Fibroblast of lung (primary cell): Measurements from ENCODE around the gene BMERB1. TPM values are rescaled to one million over a fixed set of nuclear protein-coding genes. Genes with fewer than 3 reads are reported as not detected.

ENCODE experiments used
- DNase-seq, 2 donors: peaks; one replicate each; pipeline versions ENCODE4 v3.0.0 to v3.0.0-alpha.2; 2010; ENCODE audit warnings: low read depth in 2 of 2
- H2AFZ ChIP-seq: 2 replicates; pipeline ENCODE4 v1.5.1; 2012; ENCODE audit warnings: low read length, control low read depth, inconsistent platforms
- H3K27ac ChIP-seq: 2 replicates; pipeline ENCODE4 v1.5.1; 2011; ENCODE audit warnings: low read length, control low read depth; ENCODE audit not compliant: insufficient read depth
- H3K27me3 ChIP-seq: 2 replicates; pipeline ENCODE4 v1.5.1; 2011; ENCODE audit warnings: mild to moderate bottlenecking, low read length; ENCODE audit not compliant: control insufficient read depth, insufficient read depth
- H3K36me3 ChIP-seq: 2 replicates; pipeline ENCODE4 v1.5.1; 2011; ENCODE audit warnings: low read length; ENCODE audit not compliant: control insufficient read depth, insufficient read depth
- H3K4me1 ChIP-seq: 2 replicates; pipeline ENCODE4 v1.5.1; 2011; ENCODE audit warnings: low read length; ENCODE audit not compliant: control insufficient read depth, insufficient read depth; ENCODE audit errors: extremely low read depth
- H3K4me2 ChIP-seq: 2 replicates; pipeline ENCODE4 v1.5.1; 2011; ENCODE audit warnings: low read length, control low read depth; ENCODE audit not compliant: insufficient read depth; ENCODE audit errors: extremely low read depth
- H3K4me3 ChIP-seq, 4 experiments: fragments of 200-600 bp in 1 of 4; sonication (generic) in 1 of 4; replicated peaks in 1 of 4; 2 replicates each; pipeline ENCODE4 v1.5.1; 2011 to 2016; ENCODE audit warnings: low read length in 4 of 4, low read depth in 3 of 4, mild to moderate bottlenecking in 3 of 4, control low read depth in 2 of 4, inconsistent platforms in 1 of 4, mixed read lengths in 1 of 4; ENCODE audit not compliant: insufficient read depth in 1 of 4; ENCODE audit errors: control extremely low read depth in 1 of 4
- H3K79me2 ChIP-seq: 2 replicates; pipeline ENCODE4 v1.5.1; 2012; ENCODE audit warnings: mild to moderate bottlenecking, low read length, inconsistent platforms; ENCODE audit not compliant: control insufficient read depth, insufficient read depth
- H3K9ac ChIP-seq: 2 replicates; pipeline ENCODE4 v1.5.1; 2011; ENCODE audit warnings: mild to moderate bottlenecking, low read length, control low read depth; ENCODE audit not compliant: insufficient read depth
- H3K9me3 ChIP-seq: 2 replicates; pipeline ENCODE4 v1.5.1; 2012; ENCODE audit warnings: low read depth, low read length; ENCODE audit not compliant: control insufficient read depth, insufficient read depth
- H4K20me1 ChIP-seq: 2 replicates; pipeline ENCODE4 v1.5.1; 2011; ENCODE audit warnings: low read length; ENCODE audit not compliant: control insufficient read depth, insufficient read depth; ENCODE audit errors: extremely low read depth
- EZH2 ChIP-seq: IDR thresholded peaks from 2 replicates; pipeline ENCODE4 v1.5.1; 2012; ENCODE audit warnings: low read length, control low read depth, mild to moderate bottlenecking; ENCODE audit errors: missing control alignments
- polyA plus RNA-seq, 2 donors: library from polyadenylated mRNA; depleted of rRNA in 1 of 2; stranded (reverse) in 1 of 2; unstranded in 1 of 2; fragments of >200 nt; gene quantifications; 2 replicates each; pipeline ENCODE4 v1.2.1, GENCODE V29; 2011 to 2012; ENCODE audit warnings: missing spikeins in 1 of 2
- total RNA-seq: library from RNA; depleted of rRNA; stranded (reverse); fragments of >200 nt; gene quantifications from 2 replicates; pipeline ENCODE4 v1.2.1, GENCODE V29; 2014
- TF ChIP-seq, protein P1 (sequence below), 2 donors: IDR thresholded peaks in 1 of 2; conservative IDR thresholded peaks in 1 of 2; 1 replicate in 1 of 2; 2 replicates in 1 of 2; pipeline ENCODE4 v1.5.1; 2011 to 2012; ENCODE audit warnings: low read length in 2 of 2, control low read depth in 1 of 2, inconsistent platforms in 1 of 2, low read depth in 1 of 2, mild to moderate bottlenecking in 1 of 2

Gene BMERB1
- total and polyA plus RNA-seq, 2 donors (not counting 1 experiment from before 2014, with no cell fraction given) = 39.1 to 46.0 TPM

DNA sequence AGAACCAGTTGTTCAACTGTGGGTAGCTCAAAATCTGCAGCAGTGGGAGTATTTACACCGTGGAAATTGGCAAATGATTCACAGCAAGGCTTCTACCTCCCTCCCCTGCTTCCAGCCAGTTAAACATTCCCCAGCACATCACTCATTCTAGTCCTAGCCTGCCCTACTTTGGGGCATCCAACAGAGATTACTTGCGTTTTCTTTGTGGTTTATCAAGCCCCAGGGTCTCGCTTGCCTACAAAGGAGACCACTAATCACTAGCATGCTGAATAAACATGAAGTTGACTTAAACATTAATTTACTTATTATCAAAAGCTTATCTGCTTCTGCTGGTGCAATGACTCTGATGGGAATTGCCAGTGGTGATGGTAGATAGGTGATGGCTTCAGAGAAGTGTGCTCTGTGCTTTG lies 114.1 kb downstream of the BMERB1 start:
- no peak overlapping the region for H2AFZ ChIP-seq
- no peak for TF ChIP-seq EZH2
- TF ChIP-seq, protein P1, sequence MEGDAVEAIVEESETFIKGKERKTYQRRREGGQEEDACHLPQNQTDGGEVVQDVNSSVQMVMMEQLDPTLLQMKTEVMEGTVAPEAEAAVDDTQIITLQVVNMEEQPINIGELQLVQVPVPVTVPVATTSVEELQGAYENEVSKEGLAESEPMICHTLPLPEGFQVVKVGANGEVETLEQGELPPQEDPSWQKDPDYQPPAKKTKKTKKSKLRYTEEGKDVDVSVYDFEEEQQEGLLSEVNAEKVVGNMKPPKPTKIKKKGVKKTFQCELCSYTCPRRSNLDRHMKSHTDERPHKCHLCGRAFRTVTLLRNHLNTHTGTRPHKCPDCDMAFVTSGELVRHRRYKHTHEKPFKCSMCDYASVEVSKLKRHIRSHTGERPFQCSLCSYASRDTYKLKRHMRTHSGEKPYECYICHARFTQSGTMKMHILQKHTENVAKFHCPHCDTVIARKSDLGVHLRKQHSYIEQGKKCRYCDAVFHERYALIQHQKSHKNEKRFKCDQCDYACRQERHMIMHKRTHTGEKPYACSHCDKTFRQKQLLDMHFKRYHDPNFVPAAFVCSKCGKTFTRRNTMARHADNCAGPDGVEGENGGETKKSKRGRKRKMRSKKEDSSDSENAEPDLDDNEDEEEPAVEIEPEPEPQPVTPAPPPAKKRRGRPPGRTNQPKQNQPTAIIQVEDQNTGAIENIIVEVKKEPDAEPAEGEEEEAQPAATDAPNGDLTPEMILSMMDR (conservative IDR thresholded peaks at IDR 0.05 in 1 of 2, IDR thresholded peaks at IDR 0.05 in 1 of 2; ENCODE audit: low read depth in 1 of 2, low read length in 2 of 2) = no peak
- no peaks in the 10 kb centered on the region for H3K79me2 ChIP-seq
- H3K9ac ChIP-seq = no peak overlapping the region
- no peaks in the 10 kb centered on the region for H3K27me3 ChIP-seq
- DNase-seq = peak in 1 of 2 donors; percentile 66
- no peaks in the 10 kb centered on the region for H3K36me3 ChIP-seq
- H3K27ac ChIP-seq = no peak overlapping the region
- H4K20me1 ChIP-seq = no peaks in the 10 kb centered on the region
- H3K9me3 ChIP-seq = no peaks in the 10 kb centered on the region
- H3K4me3 ChIP-seq = no peak overlapping the region
- no peak overlapping the region for H3K4me2 ChIP-seq
- no peaks in the 10 kb centered on the region for H3K4me1 ChIP-seq

DNA sequence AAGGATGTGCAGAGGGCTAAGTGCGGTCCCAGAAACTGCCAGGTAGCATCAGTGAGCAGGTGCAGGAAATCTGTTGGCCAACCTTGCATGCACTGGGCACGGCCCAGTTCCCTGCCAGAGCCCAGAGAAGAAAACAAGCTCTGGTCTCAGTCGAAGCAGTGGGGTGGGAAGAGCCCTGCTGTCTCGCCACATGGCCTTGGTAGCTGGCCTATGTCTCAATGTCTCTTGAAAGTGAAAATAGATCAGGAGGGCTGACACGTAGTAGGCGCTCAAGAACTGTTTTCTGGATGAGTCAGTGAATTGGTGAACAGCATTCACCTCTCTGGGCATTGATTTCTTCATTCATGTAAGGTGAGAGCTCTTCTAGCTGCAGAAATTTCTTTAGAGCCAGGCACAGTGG lies 118.1 kb downstream of the BMERB1 start:
- Histone ChIP-seq H3K4me3 (no peak overlapping the region), H3K4me2 (no peak overlapping the region), H2AFZ (no peak overlapping the region), H4K20me1 (no peaks in the 10 kb centered on the region), H3K27me3 (no peaks in the 10 kb centered on the region), H3K4me1 (no peaks in the 10 kb centered on the region), H3K79me2 (no peaks in the 10 kb centered on the region), H3K36me3 (no peaks in the 10 kb centered on the region), H3K27ac (no peak overlapping the region), H3K9ac (no peak overlapping the region), H3K9me3 (no peaks in the 10 kb centered on the region)
- TF ChIP-seq EZH2 = no peak
- TF ChIP-seq, protein P1 (conservative IDR thresholded peaks at IDR 0.05 in 1 of 2, IDR thresholded peaks at IDR 0.05 in 1 of 2; ENCODE audit: low read depth in 1 of 2, low read length in 2 of 2) = no peak
- DNase-seq = no peak

DNA sequence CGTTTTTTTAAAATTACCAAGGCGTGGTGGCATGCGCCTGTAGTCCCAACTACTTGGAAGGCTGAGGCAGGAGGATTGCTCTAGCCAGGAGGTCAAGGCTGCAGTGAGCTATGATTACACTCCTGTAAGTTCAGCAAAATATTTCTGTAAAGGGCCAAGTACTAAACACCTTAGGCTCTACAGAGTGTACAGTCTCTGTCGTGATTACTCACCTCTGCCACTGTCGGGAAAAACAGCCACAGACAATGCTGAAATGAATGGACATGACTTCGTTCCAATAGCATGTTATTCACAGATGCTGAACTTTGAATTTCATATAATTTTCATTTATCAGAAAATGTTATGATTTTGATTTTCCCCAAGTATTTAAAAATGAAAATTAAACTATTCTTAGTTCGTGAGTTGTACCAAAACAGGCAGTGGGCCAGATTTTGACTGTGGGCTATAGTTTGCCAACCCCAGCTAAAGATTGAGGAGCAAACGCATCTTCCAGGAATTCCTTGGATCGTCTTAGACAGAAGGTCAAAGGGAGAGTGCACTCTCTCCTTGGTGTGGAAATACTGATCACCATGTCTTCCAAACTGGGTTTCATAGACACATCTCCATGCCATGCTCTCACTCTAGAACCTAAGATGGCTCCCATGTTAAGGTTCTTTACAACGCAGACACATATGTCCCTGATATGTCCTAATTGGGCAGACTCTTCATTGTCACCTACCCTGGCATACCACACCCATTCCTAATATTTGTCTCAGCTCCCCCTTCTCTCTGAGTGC lies 119.1 kb downstream of the BMERB1 start:
- Histone ChIP-seq H3K27ac (no peak overlapping the region), H3K9ac (no peak overlapping the region)
- DNase-seq = peak in 1 of 2 donors; percentile 35

More for the DNA sequence above, 119.1 kb downstream of the BMERB1 start:
- no peaks in the 10 kb centered on the region for H3K9me3 ChIP-seq
- H4K20me1 ChIP-seq = no peaks in the 10 kb centered on the region
- H3K79me2 ChIP-seq = no peaks in the 10 kb centered on the region
- no peak overlapping the region for H2AFZ ChIP-seq
- H3K4me2 ChIP-seq = no peak overlapping the region
- TF ChIP-seq, protein P1 (conservative IDR thresholded peaks at IDR 0.05 in 1 of 2, IDR thresholded peaks at IDR 0.05 in 1 of 2; ENCODE audit: low read depth in 1 of 2, low read length in 2 of 2) = no peak
- no peak for TF ChIP-seq EZH2
- H3K4me1 ChIP-seq = no peaks in the 10 kb centered on the region
- no peaks in the 10 kb centered on the region for H3K36me3 ChIP-seq
- no peaks in the 10 kb centered on the region for H3K27me3 ChIP-seq
- no peak overlapping the region for H3K4me3 ChIP-seq
